ENCODE results near the gene DRAM1.
A peak's percentile ranks its signal among the peaks of the same experiment; 100 is the strongest.
"Not testable (repeated sequence)": the region's sequence is repeated elsewhere in the genome, so short reads cannot be mapped to it uniquely, and the experiment has no call there.

DRAM1 gene

DNA sequence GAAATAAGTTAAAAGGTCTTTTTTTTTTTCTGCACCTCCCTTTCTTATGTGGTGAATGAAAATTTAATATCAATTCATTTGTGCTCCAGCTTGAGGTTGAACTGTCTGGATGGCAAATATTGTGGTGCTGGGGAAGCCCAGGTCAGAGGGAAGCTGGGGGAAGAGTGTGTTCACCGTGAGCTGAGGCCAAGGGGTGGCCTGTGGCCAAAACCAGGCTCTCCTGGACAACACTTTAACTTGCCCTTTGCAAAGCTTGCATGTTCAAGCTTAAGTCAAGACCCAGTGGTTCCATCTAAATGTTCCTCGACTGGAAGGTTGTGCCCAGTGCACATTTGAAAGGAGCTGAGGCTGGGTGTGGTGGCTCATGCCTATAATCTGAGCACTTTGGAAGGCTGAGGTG lies 28.8 kb downstream of the DRAM1 start:
- no peak for DNase-seq (ENCODE audit: low read depth)

DNA sequence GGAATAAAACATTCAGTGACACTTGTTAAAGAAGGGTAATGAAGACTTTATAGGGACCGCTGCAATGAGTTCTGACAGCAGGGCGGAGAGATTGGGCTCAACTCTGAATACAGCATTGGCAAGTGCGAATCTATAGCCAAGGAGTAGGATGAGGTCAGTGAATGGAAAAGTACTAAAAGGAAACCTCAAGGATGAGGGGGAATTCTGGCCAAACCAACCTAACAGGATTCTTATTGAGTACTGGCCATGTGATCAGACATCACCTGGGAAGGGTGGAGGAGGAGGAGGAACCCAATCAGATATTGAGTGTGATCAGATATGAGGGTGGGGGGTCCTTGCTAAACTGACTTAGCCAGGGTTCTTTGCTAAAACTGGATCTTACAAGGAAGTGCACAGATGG lies 31.0 kb downstream of the DRAM1 start:
- DNase-seq (ENCODE audit: low read depth): no peak

DNA sequence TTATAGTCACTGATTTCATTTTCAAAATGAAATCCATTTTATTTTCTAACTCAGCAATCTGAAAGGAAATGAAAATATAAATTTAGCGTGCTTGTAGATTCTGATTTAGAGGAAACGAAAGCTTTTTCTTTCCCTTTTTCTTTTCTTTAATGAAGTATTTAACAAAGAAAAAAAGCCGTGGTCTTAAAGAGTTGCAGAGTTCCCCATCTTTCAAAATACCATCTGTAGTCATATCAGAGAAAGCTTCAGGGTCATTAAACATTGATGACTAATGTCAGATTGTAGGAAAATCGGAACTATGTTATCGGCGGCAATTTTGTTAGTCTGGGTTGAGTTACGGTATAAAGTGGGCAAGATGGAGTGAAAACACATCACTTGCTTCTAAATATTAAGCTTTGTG lies 32.3 kb downstream of the DRAM1 start:
- DNase-seq (ENCODE audit: low read depth): no peak

DNA sequence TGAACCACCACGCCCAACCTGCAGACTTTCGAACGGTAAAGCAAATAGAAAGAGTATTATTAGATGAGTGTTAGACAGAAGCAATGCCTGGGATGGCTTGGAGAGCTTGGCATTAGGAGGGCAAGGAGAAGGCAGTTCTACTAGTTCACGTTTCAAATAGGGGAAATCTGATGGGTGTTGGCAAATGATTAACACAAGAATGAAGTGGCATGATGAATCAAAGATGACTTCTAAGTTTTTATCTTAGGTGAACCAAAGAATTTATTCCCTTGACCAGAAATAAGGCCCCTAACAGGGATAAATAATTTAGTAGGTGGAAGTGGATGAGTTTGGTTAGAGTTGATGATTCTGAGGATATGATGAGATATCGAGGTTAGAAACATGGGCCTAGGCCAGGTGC lies 38.5 kb downstream of the DRAM1 start:
- no peak for DNase-seq (ENCODE audit: low read depth)

DNA sequence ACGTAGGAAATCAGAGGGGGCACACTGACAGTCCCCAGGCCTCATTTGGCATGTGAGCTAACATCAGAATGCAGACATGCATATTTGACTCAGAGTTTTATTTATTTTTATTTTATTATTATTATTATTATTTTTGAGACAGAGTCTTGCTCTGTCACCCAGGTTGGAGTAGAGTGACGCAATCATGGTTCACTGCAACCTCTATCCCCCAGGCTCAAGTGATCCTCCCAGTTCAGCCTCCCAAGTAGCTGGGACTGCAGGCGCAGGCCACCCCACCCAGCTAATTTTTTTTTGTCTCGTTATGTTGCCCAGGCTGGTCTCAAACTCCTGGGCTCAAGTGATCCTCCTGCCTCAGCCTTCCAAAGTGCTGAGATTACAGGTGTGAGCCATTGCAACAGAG lies 41.4 kb downstream of the DRAM1 start:
- DNase-seq (ENCODE audit: low read depth): not testable (repeated sequence)

DNA sequence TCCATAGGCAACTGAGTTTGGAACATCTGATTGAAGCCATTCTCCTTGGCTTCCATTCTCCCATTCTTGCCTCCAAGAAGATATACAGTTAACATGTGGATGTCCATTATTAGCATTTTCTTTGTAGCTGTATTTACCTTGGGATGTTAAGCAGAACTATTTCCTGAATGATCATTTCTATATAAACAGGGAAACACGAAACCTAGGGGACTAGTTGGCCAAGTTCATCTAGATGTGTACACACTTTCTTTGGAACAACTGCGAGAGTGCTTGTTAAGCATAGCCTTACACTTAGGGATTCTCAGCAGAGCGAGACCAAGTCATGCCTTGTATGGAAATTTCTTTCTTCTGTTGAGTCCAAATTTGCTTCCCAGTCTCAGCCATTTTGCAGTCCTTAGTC lies 42.1 kb downstream of the DRAM1 start:
- DNase-seq (ENCODE audit: low read depth): no peak

DNA sequence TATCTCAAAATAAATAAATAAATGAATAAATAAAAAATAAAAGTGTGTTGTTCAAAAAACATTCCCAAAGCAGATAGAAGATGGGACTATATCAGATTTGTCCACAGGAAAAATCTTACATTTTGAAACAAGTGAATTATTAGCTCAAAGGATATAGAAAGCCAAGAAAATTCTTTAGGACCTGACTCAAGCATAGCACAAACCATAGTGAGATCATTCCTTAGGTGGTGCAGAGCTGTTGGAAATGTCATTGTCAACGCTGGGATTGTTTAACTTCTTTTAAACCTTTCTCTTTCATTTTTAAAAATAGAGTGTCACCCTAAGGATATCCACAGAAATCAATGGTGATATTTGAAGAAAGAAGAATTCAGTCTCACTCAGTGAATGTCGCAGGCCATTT lies 43.5 kb downstream of the DRAM1 start:
- peak; percentile 31 for DNase-seq (ENCODE audit: low read depth)

DNA sequence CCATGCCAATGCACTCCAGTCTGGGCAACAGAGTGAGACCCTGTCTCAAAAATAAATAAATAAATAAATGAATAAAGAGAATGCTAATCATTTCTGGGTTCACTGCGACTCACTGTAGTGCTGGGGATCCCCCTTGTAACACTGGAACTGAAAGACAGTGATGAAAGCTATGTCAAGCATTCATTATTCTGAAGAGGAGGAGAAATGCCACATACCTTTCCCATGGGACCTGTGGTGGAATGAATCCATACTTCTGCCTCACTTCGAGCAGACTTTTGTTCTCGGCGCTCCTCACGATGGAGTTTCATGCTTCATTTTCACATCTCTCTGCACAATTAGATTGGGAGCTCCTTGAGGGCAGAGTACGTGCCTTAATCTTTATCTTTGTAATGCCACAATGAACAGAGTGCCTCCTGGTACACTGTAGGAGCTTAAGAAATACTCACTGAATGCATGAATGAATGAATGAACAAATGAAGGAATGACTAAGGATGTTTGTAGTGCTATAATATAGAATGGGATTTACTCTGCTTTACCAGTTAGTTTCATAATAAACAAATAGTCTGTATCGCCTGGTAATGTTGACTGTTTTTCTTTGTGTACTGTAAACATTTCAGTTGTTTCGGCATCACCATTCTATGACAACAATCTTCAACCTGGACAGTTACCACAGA lies 45.8 kb downstream of the DRAM1 start:
- DNase-seq (ENCODE audit: low read depth): no peak

DNA sequence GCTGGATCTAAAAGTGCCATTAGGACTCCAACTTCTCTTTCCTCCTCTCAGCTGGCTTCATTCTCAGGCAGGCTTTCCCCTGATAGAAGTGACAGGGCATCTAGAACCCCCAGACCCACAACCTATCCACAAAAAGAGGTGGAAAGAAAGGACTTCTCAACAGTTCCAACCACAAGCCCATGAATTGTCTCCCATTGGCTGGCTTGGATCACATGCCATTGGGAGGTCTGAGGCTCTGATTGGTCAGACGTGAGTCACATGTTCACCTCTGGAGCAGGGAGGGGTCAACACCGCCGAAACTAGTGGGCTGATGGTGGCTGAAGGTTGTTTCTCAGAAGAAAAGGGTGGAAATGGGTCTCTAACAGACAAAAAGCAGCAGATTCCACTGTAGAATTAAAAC lies 47.2 kb downstream of the DRAM1 start:
- peak; percentile 27 for DNase-seq (ENCODE audit: low read depth)

DNA sequence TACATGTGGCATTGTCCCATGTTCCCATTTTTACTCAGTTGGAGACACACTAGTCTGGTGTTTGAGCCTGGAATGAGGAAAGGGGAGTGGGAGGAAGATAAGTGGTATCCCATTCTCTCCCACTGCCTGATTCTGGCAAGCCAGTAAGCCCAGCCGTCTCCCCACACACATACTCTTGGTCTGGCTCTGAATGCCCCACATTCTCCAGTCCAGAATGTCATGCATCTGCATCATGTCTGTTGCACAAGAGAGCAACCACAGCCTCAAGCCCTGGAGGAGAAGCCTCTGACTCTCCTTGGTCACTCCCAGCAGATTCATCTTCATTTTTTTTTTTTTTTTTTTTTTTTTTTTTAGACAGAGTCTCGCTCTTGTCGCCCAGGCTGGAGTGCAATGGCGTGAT lies 48.0 kb downstream of the DRAM1 start:
- DNase-seq (ENCODE audit: low read depth): peak; percentile 99

DNA sequence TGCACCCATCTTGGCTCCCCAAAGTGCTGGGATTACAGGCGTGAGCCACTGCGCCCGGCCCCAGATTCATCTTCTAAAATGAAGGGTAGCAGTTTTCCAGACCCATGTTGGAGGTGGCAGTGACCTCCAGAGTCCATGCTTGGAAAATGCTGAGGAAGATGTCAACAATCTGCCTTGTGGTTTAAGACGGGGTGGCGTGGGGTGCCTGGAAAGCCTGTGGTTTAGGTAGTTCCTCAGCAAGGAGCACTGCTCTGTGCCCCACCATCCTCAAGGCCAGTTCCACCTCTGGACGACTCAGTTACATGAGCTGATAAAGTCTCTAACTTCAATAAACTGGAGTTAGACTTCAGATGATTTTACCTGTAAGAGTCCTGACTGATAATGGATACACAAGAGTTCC lies 48.6 kb downstream of the DRAM1 start:
- DNase-seq (ENCODE audit: low read depth): no peak

DNA sequence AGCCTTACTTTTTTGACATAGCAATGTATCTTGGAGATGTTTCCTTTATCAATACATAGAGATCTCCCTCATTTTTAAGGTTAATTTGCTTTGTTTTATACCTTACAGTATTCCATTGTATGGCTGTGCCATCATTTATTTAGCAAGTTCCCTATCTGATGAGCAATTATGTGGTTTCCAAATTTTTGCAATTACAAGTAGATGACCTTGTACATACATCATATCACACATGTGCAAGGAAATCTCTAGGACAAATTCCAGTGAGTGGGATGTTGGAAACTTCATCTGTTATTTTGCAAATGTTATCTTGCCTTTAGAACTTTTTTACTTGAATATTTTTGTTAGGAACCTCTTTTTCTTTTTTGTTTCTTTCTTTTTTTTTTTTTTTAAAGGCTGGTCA lies 49.7 kb downstream of the DRAM1 start:
- peak; percentile 44 for DNase-seq (ENCODE audit: low read depth)

DNA sequence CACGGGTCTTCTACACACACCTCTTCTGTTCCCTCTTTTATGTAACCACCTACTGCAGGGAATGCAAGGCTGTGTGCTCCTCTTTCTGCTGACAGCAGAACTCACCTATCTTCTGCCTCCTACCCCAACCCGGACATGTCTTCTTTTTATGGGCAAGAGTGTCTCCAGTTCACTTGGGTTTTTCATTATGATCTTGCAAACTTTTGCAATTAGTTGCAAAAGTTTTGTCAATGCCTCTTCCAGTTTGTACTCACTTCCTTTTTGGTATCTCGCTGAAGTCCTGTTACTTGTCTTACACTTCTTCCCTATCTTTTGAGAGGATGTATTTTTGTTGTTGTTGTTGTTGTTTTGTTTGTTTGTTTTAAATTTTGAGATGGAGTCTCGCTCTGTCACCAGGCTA lies 50.6 kb downstream of the DRAM1 start:
- DNase-seq (ENCODE audit: low read depth): no peak

DNA sequence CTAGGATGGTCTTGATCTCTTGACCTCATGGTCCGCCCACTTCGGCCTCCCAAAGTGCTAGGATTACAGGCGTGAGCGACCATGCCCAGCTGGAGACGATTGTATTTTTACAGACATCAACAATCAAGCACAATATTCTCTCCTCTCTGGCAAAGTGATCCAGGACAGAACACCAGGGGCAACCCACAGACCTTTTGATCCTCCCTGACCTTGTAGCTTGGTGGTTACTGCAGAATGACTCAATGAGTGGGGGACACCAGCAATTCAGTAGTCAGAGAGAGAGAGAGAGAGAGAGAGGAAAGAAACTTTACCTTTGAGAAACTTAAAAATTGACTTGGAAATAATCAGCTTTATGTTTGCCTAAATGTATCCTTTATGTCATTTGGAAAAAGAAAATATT lies 51.2 kb downstream of the DRAM1 start:
- no peak for DNase-seq (ENCODE audit: low read depth)

DNA sequence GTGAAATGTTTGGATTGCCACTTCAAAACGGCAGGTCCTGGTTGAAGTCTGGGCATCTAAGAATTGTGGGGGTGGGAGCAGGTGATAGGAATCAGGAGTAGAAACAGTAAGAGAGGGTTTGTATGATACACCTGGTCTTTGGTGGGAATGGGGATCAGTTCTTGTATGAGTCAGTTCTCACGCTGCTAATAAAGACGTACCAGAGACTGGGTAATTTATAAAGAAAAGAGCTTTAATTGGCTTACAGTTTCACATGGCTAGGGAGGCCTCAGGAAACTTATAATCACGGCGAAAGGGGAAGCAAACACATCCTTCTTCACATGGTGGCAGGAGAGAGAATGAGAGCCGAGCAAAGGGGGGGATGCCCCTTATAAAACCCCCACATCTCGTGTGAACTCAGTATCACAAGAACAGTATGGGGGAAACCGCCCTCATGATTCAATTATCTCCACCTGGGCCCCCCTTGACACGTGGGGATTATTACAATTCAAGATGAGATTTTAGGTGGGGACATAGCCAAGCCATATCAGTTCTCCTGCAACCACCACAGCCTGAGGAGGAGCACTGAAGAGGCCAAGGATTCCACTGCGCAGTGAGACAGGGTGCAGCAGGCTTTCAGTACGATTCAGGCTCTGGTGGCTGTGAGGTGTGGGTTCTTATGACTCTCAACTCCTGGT lies 52.1 kb downstream of the DRAM1 start:
- no peak for DNase-seq (ENCODE audit: low read depth)

DNA sequence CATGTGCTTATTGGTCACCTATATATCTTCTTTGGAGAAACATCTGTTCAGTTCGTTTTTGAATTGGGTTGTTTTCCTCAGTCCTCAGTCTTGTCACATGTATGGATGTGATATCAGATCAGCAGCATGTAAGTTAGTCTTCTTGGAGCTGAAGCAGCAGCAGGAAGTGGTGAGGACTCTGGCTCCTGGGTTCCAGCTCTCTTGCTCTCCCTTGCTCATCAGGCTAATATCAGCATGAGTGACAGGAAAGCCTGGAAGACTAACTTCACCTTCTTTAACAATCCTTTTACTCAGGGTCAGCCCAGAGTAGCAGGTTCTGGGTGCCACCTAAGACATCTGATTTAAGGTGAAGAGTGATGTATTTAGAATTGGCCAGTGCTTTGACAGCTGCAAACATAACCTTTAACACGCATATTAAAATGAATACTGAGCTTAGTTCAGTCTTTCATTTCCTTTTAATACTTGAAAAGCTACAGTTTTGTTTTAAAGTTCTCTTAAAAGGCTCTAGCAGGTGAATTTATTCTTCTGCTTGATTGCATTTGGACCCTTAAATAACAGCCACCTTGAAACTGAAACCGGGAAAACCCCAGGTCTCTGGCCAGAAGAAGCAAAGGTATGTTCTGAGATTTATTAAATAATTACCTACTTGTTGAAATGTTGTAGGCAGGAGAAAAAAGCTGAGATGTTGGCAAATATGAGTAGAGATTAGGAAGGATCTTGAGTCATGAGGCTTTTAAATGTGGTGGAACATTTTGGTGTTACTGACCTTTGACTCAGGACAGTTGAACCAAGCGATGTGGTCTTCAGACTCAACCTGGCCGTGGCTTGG lies 54.3 kb downstream of the DRAM1 start:
- DNase-seq (ENCODE audit: low read depth): no peak

DNA sequence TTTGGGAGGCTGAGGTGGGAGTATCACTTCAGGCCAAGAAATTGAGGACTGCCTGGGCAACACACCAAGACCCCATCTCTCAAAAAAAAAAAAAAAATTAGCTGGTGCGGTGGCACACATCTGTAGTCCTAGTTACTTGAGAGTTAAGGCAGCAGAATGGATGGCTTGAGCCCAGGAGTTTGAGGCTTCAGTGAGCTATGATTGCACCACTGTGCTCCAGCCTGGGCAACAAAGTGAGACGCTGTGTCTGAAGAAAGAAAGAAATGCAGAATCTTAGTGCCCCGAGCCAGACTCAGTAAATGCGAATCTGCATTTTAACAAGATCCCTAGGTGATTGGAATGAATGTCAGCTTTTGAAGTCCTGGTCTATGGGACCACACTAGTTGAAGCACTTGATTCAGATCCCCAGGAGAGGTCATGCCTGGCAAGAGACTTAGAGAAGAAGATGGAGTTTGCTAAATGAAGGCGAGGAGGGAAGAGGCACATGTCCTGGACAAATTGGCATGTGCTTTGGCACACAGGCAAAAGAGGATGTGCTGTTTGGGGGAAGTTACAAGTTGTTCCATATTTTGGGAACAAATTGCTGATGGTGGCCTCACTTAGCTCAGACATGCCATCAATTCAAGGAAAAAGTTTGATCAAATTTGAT lies 56.6 kb downstream of the DRAM1 start:
- no peak for DNase-seq (ENCODE audit: low read depth)

DNA sequence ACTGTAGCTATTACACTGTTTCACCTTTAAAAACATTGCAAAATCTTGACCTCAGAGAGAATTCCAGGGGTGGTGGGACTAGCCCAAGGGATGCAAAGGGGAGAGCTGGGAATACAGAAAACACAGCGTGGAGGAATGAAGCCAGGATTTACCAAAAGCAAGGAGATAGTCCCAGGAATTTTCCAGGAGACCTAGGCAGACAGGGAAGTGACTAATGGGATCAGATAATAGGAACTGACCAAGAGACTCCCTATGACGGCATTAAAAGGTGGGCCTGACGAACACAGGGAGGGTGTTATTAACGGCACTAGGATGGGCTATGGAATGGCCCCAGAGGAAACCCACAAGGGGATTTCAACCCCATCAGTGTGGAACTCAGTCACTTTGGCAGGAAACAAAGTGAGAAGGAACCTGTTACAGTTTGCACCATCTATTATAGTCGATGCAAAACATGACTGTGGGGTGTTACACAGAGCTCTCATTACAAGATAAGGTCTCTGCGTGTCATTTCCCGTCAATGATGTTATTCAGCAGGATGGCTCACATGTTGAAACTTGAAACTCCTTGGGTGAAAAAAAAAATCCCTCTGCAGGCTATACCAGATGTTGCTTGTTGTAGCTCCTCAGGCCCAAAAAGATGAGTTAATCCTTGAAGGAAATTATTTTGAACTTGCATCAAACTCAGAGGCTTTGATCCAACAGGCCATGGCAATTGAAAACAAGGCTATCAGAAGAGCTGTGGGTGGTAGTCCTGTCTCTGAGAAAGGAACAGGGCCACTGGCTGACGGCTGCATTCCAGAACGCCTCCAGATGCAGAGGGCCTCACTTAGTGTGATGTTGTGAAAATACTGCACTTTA lies 58.7 kb downstream of the DRAM1 start:
- peak; percentile 95 for DNase-seq (ENCODE audit: low read depth)

DNA sequence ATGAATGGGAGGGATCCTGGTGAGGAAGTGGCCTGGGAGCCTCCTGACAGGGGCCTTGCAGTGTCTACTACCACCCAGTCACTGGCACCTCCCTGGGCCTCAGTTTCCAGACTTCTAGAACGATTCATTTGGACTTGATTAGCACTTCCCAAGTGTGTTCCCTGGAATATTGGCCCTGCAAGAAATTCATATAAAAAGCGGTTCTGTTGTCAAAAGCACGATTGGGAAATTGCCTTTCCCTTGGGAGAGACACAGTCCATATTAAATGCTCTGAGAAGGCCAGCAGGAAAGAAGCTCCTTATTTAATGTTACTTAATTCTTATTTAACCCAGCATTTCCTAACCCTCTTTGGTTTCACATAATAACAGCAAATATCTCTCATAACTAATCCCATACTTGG lies 61.9 kb downstream of the DRAM1 start:
- DNase-seq (ENCODE audit: low read depth): no peak

DNA sequence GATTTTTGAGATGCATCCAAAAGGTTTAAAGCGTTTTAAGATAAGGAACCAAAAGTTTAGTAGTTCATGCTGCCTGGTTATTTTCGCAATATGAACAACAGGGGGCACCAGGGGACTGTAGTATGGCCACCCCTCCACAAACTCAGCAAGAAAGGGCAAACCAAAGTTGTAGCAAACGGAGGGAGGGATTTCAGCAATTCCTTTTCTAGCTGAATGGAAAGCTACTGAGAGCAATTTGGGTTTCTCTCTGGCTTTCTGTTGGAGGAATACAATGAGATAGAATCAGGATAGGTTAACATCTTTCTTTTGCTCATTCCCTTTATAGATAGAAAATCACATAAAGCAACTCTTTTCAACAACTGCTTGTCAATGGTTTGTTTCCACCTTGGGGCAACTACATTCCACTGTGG lies 62.5 kb downstream of the DRAM1 start:
- peak; percentile 80 for DNase-seq (ENCODE audit: low read depth)

DNA sequence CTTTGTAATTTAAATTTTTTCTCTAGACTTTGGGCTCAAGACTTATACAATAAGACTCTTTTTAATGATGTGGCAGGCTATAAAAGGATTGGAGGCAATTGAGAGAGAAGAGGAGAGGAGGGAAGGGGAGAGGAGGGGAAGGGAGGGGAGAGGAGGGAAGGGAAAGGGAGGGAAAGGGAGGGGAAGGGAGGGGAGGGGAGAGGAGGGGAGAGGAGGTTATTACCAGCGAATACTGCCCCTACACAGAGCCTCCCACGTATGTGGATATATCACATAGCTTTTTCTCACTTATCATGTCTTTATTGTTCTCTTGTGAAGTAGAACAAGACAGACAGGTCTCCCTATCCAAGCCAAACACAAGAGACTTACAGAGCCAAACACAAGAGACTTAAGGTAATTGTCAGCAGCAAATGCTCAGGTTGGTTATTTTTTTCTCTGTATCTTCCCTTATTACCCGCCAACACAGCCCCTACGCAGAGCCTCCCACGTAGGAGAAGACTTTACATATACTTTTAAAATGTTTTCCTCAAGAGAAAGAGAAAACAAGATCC lies 63.1 kb downstream of the DRAM1 start:
- no peak for DNase-seq (ENCODE audit: low read depth)

All from EH (cell line).